H1 (cell line): Measurements from ENCODE around the gene SRGAP2C.
"Not testable (repeated sequence)": the region's sequence is repeated elsewhere in the genome, so short reads cannot be mapped to it uniquely, and the experiment has no call there.

Source experiments
- CTCF ChIP-seq, 3 experiments: IDR thresholded peaks; 1 replicate in 2 of 3; 2 replicates in 1 of 3; pipeline versions ENCODE4 v1.5.1 to v1.6.1; 2011; ENCODE audit warnings: low read length in 3 of 3, mild to moderate bottlenecking in 3 of 3, inconsistent platforms in 2 of 3, low read depth in 1 of 3, moderate library complexity in 1 of 3; ENCODE audit not compliant: insufficient read depth in 1 of 3; ENCODE audit errors: control extremely low read depth in 1 of 3
- EZH2 ChIP-seq: fragments of 200-600 bp; sonication (generic); IDR thresholded peaks from 2 replicates; pipeline ENCODE4 v1.7.1; 2012; ENCODE audit warnings: low read depth, mild to moderate bottlenecking, moderate library complexity, low read length, inconsistent platforms; ENCODE audit not compliant: severe bottlenecking
- GTF2F1 ChIP-seq: IDR thresholded peaks from 2 replicates; pipeline ENCODE4 v1.6.1; 2012; ENCODE audit warnings: low read depth, low read length, improper control_type of control experiment, borderline replicate concordance
- HDAC6 ChIP-seq: IDR thresholded peaks from one replicate; pipeline ENCODE4 v1.7.1; 2012; ENCODE audit warnings: low read depth, mild to moderate bottlenecking, inconsistent platforms, low read length, moderate library complexity
- JUN ChIP-seq: IDR thresholded peaks from 2 replicates; pipeline ENCODE4 v1.6.1; 2011; ENCODE audit warnings: low read depth, mild to moderate bottlenecking, improper control_type of control experiment, low read length
- MAX ChIP-seq: IDR thresholded peaks from 2 replicates; pipeline ENCODE4 v1.6.1; 2012; ENCODE audit warnings: inconsistent platforms
- POLR2A ChIP-seq, 2 experiments: IDR thresholded peaks; 1 replicate in 1 of 2; 2 replicates in 1 of 2; pipeline ENCODE4 v1.6.1; 2011; ENCODE audit warnings: low read depth in 2 of 2, low read length in 2 of 2, mild to moderate bottlenecking in 2 of 2; ENCODE audit errors: control extremely low read depth in 1 of 2
- RFX5 ChIP-seq: IDR thresholded peaks from 2 replicates; pipeline ENCODE4 v1.6.1; 2011; ENCODE audit warnings: low read depth, low read length, improper control_type of control experiment, borderline replicate concordance
- RNF2 ChIP-seq: fragments of 200-900, 300-1000 bp; sonication (generic); IDR thresholded peaks from 2 replicates; pipeline ENCODE4 v1.7.1; 2016; ENCODE audit warnings: borderline replicate concordance, low read depth, mild to moderate bottlenecking, antibody characterized with exemption, low read length; ENCODE audit not compliant: poor library complexity, severe bottlenecking; ENCODE audit errors: missing control alignments
- RXRA ChIP-seq: IDR thresholded peaks from 2 replicates; pipeline ENCODE4 v1.6.1; 2011; ENCODE audit warnings: low read depth, mild to moderate bottlenecking, low read length, moderate library complexity; ENCODE audit not compliant: insufficient read depth
- TCF12 ChIP-seq: IDR thresholded peaks from 2 replicates; pipeline ENCODE4 v1.6.1; 2011; ENCODE audit warnings: low read depth, mild to moderate bottlenecking, low read length

- not testable (repeated sequence) for TF ChIP-seq RNF2; RXRA; CTCF (IDR thresholded peaks at IDR 0.05; ENCODE audit: control extremely low read depth in 1 of 3, insufficient read depth in 1 of 3, low read depth in 1 of 3, low read length in 3 of 3); MAX; GTF2F1; TCF12; EZH2; RFX5; HDAC6; JUN; POLR2A (IDR thresholded peaks at IDR 0.05; ENCODE audit: control extremely low read depth in 1 of 2, low read depth in 2 of 2, low read length in 2 of 2)
These were observed 15.0 kb downstream of the SRGAP2C start for GRCh38 chr1:121199763-121200162.
